GM10248 (cell line): ENCODE data around the gene NUDT8.
A peak's percentile ranks its signal among the peaks of the same experiment; 100 is the strongest.

Source experiments
- CTCF ChIA-PET: fragments of 300-600 bp; sonication (Branson Sonifier 250); formaldehyde crosslinking; extraction: SDS; loops from one replicate; lab custom pipeline; 2021; ENCODE audit warnings: antibody characterized with exemption; lab: Yijun Ruan, JAX
- POLR2A ChIA-PET: fragments of 350-650 bp; sonication (Branson Sonifier 250); formaldehyde crosslinking; extraction: SDS; loops from one replicate; lab custom pipeline; 2020; ENCODE audit warnings: antibody characterized with exemption; lab: Yijun Ruan, JAX
- DNase-seq: peaks from one replicate; pipeline ENCODE4 v3.0.0; 2012; ENCODE audit errors: extremely low spot score
- TF ChIP-seq, protein P1 (sequence below): IDR thresholded peaks from 2 replicates; pipeline ENCODE4 v1.5.1; 2012; ENCODE audit warnings: mild to moderate bottlenecking, low read depth; ENCODE audit errors: extremely low read depth, missing control alignments, control extremely low read depth

NUDT8 gene

DNA sequence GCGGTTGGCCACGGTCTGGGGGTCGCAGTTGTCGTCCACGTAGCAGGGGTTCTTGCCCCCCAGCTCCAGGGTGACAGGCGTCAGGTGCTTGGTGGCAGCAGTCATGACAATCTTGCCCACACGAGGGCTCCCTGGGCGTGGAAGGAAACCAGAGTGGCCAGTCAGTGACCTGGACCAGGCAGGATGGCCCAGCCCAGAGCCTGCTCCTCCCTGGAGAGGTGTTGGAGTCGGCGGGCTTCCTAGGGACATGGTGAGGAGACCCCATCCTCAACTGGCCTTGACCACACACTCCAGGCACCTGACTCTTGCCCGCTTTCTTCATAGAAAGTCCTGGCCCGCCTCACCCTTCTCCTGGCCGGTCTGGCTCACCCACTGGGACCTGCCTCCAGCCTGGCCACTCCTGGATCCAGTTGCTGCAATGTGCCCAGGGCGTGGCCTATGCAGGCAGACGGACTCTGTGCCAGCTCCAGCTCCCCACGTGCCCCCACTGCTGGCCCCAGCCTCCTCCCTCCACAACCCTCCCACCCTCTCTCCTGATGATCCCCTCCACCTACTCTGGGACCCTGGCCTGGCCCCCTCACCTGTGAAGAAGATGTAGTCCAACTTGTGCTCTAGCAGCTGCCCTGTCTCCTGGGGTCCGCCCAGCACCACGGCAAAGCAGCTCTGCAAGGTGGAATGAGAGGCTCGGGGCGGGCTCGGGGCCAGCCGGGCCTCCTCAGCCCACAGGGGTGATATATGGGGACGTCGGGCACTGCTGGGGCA lies 36.0 kb upstream of the NUDT8 start:
- ChIA-PET POLR2A (no interaction called here), CTCF (interaction anchor here (1.1 to 3.4 kb wide), 4 partner anchors 18 to 94 kb away, joined by 3 to 21 read pairs (median 4); partner anchors contain the start of gene NUDT8)
- TF ChIP-seq, protein P1, sequence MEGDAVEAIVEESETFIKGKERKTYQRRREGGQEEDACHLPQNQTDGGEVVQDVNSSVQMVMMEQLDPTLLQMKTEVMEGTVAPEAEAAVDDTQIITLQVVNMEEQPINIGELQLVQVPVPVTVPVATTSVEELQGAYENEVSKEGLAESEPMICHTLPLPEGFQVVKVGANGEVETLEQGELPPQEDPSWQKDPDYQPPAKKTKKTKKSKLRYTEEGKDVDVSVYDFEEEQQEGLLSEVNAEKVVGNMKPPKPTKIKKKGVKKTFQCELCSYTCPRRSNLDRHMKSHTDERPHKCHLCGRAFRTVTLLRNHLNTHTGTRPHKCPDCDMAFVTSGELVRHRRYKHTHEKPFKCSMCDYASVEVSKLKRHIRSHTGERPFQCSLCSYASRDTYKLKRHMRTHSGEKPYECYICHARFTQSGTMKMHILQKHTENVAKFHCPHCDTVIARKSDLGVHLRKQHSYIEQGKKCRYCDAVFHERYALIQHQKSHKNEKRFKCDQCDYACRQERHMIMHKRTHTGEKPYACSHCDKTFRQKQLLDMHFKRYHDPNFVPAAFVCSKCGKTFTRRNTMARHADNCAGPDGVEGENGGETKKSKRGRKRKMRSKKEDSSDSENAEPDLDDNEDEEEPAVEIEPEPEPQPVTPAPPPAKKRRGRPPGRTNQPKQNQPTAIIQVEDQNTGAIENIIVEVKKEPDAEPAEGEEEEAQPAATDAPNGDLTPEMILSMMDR: no peak
- DNase-seq: peak; percentile 41

GRCh38 chr11:67664696-67665540 lies 35.2 kb upstream of the NUDT8 start:
- TF ChIP-seq, protein P1: no peak
- DNase-seq: peak; percentile 11
- ChIA-PET POLR2A (no interaction called here), CTCF (interaction anchor here (1.6 kb wide), 1 partner anchor 18 kb away, joined by 5 read pairs; no protein-coding TSS in a partner anchor)

DNA sequence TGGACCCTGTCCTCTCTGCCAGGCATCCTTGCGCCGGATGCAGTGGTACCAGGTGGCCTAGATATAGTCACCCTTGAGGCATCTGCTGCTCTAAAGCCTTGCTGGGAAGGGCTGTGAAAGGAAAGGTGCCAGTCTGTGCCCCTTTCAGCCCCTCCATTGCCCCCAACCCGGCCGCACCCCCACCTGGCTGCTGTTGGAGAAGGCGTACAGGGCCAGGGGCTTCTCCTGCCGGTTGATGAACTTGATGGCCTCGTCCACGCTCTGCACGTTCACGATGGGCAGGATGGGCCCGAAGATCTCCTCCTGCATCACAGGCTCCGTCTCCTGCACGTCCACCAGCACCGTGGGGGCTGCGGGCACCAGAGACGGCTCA lies 34.5 kb upstream of the NUDT8 start:
- TF ChIP-seq, protein P1: no peak
- POLR2A ChIA-PET: no interaction called here
- DNase-seq: no peak
- CTCF ChIA-PET: interaction anchor here (1.6 kb wide), 1 partner anchor 17 kb away, joined by 5 read pairs; no protein-coding TSS in a partner anchor

- peak; percentile 10 for DNase-seq
- ChIA-PET POLR2A (no interaction called here), CTCF (interaction anchor here (1.3 to 8.1 kb wide), 2 partner anchors 15 to 33 kb away, joined by 4 to 72 read pairs; partner anchors contain the start of gene NUDT8)
- TF ChIP-seq, protein P1: no peak
Observed at GRCh38 chr11:67663532-67664212, 33.9 kb upstream of the NUDT8 start.

DNA sequence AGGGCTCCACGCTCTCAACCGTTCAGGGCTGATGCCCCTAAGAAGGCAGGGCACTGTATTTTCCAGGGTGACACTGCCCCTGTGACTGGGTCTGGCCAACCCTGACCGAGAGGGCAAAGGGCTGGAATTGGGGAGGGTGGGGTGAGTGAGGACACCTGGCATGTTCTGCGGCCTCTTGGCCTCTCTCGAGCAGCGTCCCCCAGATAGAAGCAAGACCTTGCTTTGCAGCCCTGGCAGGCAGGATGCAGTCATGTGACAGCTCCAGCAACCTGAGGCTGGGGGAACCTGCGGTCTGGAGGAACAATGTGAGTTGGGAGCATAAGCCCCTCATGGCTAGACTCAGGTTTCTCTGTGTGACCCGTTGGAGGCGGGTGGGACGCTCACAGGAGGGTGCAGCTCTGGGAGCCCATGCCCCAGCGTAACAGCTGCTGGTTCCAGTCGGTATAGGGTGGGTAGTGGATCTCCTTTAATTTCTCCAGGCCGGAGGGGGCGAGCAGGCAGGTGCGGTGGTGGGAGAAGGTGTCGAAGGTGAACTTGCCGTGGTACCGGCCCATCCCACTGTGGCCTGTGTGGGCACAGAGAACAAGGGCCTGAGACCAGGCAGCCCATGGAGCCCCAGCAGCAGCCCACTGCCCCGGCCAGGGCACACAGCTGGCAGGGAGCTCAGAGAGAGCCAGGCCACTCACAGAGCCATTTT lies 33.2 kb upstream of the NUDT8 start:
- no peak for DNase-seq
- TF ChIP-seq, protein P1: no peak
- ChIA-PET POLR2A (no interaction called here), CTCF (interaction anchor here (1.3 to 8.1 kb wide), 2 partner anchors 15 to 33 kb away, joined by 4 to 72 read pairs; partner anchors contain the start of gene NUDT8)
